ENCODE measurements around the gene TMA7B.
A peak's percentile ranks its signal among the peaks of the same experiment; 100 is the strongest.

Gene TMA7B

GRCh38 chr22:39952347-39952746, 7.8 kb upstream of the TMA7B start:
- no peak for DNase-seq (ENCODE audit: low read depth in 2 of 2)

- no peak for DNase-seq (ENCODE audit: low read depth in 2 of 2)
Observed at GRCh38 chr22:39953101-39953500, 7.1 kb upstream of the TMA7B start.

GRCh38 chr22:39954584-39955055, 5.6 kb upstream of the TMA7B start:
- no peak for DNase-seq (ENCODE audit: low read depth in 2 of 2)

GRCh38 chr22:39955675-39956074, 4.5 kb upstream of the TMA7B start:
- no peak for DNase-seq (ENCODE audit: low read depth in 2 of 2)

- no peak for DNase-seq (ENCODE audit: low read depth in 2 of 2)
Observed at GRCh38 chr22:39956932-39957664, 3.1 kb upstream of the TMA7B start.

- DNase-seq (ENCODE audit: low read depth in 2 of 2) = no peak
Observed at GRCh38 chr22:39958009-39958711, 2.0 kb upstream of the TMA7B start.

GRCh38 chr22:39958949-39959639, 1.1 kb upstream of the TMA7B start:
- no peak for DNase-seq (ENCODE audit: low read depth in 2 of 2)

GRCh38 chr22:39960791-39961746, 872 bp downstream of the TMA7B start:
- peak; percentile 66 to 71 for DNase-seq (ENCODE audit: low read depth in 2 of 2)

GRCh38 chr22:39962071-39962470, 1.9 kb downstream of the TMA7B start:
- no peak for DNase-seq (ENCODE audit: low read depth in 2 of 2)

- DNase-seq (ENCODE audit: low read depth in 2 of 2) = no peak
Observed at GRCh38 chr22:39965748-39966147, 5.6 kb downstream of the TMA7B start.

GRCh38 chr22:39966470-39966869, 6.3 kb downstream of the TMA7B start:
- DNase-seq (ENCODE audit: low read depth in 2 of 2) = no peak

- DNase-seq (ENCODE audit: low read depth in 2 of 2) = no peak
Observed at GRCh38 chr22:39967103-39967829, 7.1 kb downstream of the TMA7B start.

- DNase-seq (ENCODE audit: low read depth in 2 of 2) = no peak
Observed at GRCh38 chr22:39967996-39968972, 8.1 kb downstream of the TMA7B start.

GRCh38 chr22:39970742-39971141, 10.5 kb downstream of the TMA7B start:
- DNase-seq (ENCODE audit: low read depth in 2 of 2) = no peak

- DNase-seq (ENCODE audit: low read depth in 2 of 2) = no peak
Observed at GRCh38 chr22:39972641-39973040, 12.4 kb downstream of the TMA7B start.

- no peak for DNase-seq (ENCODE audit: low read depth in 2 of 2)
Observed at GRCh38 chr22:39973656-39974055, 13.5 kb downstream of the TMA7B start.

- no peak for DNase-seq (ENCODE audit: low read depth in 2 of 2)
Observed at GRCh38 chr22:39974065-39974464, 13.9 kb downstream of the TMA7B start.

- no peak for DNase-seq (ENCODE audit: low read depth in 2 of 2)
Observed at GRCh38 chr22:39979048-39979447, 18.9 kb downstream of the TMA7B start.

GRCh38 chr22:39979458-39979857, 19.3 kb downstream of the TMA7B start:
- no peak for DNase-seq (ENCODE audit: low read depth in 2 of 2)

GRCh38 chr22:39980596-39980995, 20.4 kb downstream of the TMA7B start:
- no peak for DNase-seq (ENCODE audit: low read depth in 2 of 2)
